ENCODE measurements around the gene MRPL55. TPM values are rescaled to one million over a fixed set of nuclear protein-coding genes. Genes with fewer than 3 reads are reported as not detected.
"Not testable (repeated sequence)": the region's sequence is repeated elsewhere in the genome, so short reads cannot be mapped to it uniquely, and the experiment has no call there.

The MRPL55 gene
- total RNA-seq, 1 experiment from 2014 or later = 201 TPM

DNA sequence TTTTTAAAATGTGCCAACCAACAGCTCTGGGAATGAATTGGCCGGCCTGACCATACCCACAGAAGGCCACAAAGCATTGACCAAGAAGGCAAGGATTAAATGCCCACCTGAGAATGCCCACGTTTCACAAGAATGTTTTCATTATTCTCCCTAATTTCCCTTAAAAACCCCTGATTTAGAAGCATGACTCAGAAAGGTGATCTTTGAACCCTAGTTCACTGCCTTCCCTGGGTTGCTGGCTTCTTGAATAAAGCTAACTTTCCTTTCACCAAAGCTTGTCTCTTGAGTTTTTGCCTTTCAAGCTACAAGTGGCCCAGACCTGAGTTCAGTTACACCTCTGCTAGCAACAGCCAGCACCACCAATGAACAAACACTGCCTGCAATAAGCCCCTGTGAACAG is 14.4 kb upstream of the MRPL55 start:
- DNase-seq (ENCODE audit: low spot score) = no peak

DNA sequence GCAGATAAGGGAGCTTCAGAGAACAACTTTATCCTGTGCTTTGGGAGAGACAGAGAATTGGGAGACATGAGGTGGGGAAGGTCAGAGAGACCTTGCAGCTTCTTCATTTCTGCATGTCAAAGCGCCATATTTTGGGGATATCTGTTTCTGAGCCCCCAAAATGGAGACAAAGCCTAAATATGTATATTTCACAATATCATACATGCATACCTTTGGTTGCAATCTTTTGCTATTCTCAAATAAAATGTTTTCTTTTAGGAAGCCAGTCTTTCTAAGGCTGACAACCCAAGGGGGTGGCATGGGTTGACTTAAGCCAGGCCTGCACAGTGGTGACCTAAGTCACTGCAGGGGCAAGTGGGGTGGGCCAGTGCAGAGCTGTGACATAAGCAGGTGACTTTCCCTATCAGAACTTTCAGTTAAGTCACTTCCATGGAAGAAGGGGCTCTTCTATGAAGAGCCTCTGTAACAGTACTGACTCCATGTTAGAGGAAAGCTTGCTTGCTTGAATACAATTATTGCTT is 13.9 kb upstream of the MRPL55 start:
- no peak for DNase-seq (ENCODE audit: low spot score)

DNA sequence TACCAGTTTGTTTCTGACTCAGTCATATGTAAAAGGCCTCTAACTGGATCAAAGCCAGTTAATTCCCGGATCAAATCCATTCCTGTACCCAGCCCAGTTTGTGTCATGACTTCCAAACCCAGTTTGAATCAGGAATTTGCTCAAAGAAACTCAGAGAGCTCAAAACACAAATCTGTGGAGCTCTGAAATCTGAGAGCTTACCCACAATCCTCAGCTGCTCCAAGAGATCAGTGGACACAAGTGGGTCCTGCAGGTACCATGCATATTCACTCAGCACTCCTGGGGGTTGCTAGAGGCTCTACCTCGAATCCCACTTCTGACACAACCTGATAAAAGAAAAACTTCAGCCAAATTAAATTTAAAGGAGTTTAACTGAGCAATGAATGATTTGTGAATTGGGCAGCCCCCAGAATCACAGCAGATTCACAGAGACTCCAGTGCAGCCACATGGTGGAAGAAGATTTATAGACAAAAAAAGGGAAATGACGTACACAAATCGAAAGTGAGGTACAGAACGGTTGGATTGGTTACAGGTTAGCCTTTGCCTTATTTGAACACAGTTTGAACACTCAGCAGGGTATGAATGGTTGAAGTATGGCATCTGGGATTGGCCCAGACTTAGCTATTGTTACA is 11.9 kb upstream of the MRPL55 start:
- DNase-seq (ENCODE audit: low spot score) = no peak

DNA sequence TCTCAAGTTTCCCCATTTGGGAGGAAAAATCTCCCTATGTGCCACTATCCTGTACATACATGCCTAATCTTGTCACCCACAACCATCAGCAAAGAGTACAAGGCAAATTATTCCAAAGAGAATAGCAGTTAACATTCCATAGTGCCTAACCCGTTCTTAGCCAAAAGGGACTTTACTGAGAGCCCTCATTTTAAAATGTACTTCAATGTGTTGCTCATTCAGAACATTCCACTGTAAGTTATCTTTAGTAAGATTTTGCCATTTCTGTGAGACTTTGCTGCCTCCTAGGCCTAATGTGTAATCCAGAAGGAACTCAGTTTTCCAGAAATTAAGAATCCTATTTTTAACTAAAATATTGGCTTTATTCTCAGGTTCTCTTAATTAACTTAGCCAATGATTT is 11.3 kb upstream of the MRPL55 start:
- no peak for DNase-seq (ENCODE audit: low spot score)

DNA sequence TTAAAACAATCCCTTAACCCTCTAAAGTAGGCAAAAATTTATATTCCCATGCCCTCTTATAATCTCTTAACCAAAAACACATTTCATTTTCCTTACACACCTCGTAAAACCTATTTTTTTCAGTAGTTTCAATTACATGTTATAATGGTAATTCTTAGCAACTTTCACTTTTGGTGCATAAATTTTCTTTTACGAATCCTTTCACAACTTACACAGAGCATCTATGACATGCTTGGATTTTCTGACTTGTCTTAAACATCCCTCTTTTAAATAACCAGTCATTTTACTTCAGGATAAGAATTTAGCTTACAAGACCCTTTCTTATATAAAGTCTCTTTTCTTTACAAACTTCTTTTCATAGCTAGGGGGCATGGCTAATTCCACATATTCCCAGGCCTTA is 8.9 kb upstream of the MRPL55 start:
- no peak for DNase-seq (ENCODE audit: low spot score)

DNA sequence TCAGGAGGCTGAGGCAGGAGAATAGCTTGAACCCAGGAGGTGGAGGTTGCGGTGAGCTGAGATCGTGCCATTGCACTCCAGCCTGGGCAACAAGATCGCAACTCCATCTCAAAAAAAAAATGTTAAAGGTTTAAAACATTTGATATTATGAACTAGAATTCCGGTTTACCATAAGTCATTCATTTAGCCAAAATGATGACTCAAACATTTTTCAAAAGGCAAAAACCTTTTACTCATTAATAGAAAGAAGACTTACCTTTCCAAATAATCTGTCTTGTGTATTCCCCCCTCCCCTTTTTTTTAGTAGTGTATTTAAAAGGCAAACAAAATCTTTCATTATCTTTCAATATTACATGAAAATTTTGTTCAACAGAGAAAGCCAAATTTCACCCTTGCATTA is 8.2 kb upstream of the MRPL55 start:
- no peak for DNase-seq (ENCODE audit: low spot score)

DNA sequence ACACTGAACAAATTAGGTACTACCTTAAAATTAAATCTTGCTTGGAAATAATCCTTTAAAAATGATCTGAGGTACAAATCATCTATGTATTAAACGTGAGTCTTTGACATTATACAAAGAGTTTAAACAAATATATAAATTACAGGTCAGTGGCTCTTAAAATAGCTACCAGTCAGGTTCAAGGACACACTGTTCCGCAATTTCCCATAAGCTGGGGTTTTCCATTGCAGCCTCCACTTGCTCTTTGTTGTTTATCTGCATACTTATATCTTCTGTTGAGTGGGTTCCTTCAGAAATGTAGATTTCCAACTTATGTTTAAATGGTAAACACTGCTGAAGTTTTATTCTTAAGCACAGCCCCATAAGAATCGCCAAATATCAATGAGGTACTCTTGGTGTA is 5.7 kb upstream of the MRPL55 start:
- no peak for DNase-seq (ENCODE audit: low spot score)

DNA sequence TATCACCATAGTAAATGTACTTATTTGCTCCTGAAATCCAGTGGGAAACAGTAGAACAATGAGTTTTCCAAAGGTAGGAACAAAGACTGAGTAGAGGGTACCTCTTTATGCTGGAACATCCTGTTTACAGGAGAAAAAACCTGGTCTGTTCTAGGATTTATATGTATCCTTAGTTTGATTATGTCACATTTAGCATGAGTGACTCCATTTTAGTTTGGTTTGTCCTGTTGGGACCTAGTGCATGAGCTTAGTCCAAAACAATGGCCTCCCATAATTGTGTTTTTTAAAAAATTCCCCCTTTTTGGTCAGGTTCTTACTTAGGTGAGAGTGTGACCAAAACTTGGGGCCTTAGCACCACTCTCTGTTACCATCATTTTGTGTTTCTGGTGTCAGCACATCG is 3.5 kb upstream of the MRPL55 start:
- DNase-seq (ENCODE audit: low spot score) = no peak

DNA sequence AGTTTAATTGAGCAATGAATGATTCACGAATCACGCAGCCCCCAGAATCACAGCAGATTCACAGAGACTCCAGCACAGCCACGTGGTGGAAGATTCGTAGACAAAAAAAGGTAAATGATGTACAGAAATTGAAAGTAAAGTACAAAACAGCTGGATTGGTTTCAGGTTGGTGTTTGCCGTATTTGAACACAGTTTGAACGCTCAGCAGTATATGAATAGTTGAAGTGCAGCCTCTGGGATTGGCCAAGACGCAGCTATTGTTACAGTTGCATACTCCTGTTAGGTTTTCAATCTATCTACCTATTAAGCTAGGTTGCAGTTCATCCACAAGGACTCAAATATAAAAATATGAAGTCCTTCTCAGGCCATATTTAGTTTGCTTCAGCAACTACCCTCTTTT is 3.1 kb upstream of the MRPL55 start:
- no peak for DNase-seq (ENCODE audit: low spot score)

DNA sequence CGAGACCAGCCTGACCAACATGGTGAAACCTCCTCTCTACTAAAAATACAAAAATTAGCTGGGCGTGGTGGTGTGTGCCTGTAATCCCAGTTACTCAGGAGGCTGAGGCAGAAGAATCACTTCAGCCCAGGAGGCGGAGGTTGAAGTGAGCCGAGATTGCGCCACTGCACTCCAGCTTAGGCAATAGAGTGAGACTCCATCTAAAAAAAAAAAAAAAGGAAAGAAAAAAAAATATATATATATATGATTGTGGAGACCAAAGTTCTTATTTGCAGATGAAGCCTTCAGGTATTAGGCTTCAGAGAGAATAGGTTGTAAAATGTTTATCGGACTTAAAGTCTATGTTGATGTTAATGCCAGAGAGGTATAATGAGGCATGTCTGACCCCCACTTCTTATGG is 2.2 kb upstream of the MRPL55 start:
- not testable (repeated sequence) for DNase-seq (ENCODE audit: low spot score)

DNA sequence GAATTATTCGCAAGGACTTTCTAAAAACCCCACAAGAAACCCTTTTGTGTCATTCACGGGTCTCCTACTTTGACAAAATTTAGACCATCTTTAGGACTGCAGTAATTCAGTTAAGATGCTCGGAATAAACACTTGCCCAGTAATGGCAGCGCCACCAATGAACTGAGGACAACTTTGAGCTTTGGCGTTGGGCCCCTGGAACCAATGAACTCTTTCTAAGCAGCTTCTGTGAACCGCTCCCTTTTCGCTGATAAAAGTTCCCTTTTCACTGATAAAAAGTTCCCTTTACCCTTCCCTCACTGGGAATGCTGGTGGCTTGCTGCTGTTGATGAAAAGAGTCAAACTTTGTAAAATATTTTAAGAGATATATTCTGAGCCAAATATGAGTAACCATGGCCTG is 1.5 kb upstream of the MRPL55 start:
- no peak for DNase-seq (ENCODE audit: low spot score)

DNA sequence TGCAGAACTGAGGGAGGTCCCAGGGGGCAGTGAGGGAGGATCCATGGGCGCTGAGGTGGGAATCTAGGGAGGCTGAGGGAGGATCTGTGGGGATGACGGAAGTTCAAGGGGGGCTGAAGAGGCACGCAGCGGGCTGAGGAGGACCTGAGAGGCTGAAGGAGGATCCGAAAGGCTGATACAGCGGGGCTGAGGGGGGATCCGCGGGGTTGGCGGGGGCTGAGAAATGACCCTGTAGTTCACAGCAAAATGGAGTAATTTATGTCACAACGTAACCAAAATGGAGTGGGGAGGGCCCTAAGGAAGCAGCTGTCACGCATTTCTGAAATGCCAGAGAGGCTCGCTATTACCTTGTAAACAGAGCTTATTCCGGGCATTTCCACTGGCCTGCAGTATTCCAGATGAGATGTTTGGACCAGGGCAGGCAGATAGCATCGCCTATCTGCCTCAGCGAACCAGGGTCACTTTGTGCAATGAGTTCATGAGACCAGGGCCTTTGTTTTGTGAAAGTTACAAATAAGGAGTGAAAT is 926 bp upstream of the MRPL55 start:
- DNase-seq (ENCODE audit: low spot score) = no peak

DNA sequence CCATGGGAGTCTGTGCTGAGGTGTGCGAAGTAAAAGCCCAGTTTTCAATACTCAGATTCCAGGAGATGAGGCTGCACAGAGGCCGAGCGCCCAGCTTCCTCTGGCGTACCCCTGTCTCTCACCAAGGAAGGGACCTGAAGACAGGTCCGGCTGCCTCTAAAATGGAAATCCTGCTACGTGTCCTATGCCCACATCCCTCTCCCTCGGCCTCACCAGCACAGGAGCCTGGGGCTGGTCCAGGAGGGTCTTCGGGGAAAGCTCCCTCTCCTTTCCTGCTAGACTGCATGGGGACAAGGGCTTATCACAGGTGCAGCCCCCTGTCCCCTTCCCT is 392 bp downstream of the MRPL55 start:
- DNase-seq (ENCODE audit: low spot score) = peak; percentile 24

DNA sequence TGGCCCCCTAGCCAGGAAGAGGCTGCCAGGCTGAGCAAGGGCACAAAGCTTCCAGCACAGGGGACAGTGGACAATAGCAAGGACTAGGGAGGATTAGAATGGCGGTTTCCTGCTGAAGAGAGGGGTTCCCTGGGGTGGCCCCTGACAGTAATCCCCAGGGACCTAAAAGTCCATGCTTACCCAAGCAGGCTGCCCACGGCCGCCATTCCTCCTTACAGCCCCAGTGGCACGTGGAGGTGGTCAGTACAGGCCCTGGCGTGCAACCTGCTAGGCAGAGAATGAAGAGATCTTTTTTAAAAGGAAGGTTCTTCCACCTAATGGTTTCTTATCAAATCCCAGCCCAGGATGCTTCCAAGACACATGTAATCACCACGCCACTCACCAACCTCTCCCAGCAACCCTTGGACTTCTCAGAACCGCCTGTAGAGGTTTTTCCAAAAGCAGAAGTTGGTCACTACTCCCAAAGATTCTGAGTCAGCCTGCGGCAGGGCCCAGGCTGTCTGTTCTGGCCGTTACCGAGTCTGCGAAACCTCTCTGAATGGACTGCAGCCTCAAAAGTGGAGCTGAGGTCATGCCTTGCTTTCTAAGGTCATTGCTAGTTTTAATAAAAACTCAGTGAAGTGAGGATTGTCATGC is 926 bp downstream of the MRPL55 start:
- no peak for DNase-seq (ENCODE audit: low spot score)

DNA sequence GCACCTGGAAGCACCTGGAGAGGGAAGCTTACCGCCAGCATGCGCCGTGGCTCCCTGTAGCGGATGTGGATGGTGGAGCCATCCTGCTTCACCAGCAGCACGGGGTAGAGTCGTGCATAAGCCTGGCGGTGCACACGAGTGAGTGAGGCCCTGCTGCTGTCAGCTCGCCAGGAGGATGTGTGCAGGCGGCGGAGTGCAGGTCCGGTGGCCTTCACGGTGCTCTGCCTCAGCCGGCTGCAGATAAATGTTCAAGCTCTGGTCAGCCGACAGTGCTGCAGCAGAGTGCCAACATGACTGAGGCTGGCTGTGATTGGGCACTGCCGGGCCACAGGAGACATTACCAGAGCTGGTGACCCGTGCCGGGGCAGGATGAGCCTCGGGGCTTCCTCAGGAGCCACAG is 1.5 kb downstream of the MRPL55 start:
- no peak for DNase-seq (ENCODE audit: low spot score)

DNA sequence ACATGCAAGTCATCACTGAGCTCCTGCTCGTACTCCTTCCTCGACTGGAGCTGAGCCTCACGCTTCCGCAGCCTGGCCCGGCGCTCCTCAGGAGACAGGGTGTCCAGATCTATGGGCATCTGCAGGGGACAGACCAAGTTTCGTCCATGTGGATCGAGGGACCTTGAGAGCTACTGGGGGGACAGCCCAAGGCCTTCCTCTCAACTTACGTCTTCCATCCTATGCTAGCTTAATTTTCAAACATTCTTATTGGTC is 2.4 kb downstream of the MRPL55 start:
- no peak for DNase-seq (ENCODE audit: low spot score)

DNA sequence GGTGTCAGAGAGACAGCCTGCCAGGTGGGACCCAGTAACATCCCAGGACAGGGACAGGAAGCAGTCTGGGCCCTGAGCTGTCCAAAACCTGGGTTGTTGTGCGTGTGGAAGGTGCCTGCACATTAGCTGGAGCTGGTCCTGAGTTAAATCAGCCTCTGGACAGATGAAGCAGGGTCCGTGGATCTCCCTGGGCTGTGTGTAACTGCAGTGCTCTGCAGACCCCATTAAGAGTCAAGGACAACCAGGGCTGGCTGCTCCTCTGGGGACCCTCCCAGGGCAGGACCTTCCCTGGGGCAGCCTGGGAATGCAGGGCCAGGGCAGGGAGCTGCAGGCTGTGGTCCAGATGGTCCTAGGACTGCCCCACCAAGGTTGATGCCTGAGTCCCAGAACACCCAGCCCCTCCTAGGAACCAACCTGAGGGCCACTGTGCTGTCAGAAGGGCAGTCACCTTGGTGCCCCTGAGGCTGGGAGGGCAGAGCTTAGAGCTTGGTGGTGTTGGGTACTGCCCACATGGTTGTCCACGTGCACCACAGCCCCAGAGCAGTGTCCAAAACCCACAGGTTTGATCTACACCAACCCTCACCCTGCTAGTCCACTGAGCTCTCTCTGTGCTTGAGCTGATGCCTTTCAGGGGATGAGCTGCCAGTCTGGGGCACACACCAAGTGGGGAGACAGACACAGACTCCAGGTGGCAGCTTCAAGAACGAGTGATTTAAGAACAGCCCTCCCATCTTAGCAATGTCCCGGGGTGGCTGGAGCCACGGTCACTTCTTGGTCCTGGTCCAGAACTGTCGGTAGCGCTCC is 2.9 kb downstream of the MRPL55 start:
- no peak for DNase-seq (ENCODE audit: low spot score)

DNA sequence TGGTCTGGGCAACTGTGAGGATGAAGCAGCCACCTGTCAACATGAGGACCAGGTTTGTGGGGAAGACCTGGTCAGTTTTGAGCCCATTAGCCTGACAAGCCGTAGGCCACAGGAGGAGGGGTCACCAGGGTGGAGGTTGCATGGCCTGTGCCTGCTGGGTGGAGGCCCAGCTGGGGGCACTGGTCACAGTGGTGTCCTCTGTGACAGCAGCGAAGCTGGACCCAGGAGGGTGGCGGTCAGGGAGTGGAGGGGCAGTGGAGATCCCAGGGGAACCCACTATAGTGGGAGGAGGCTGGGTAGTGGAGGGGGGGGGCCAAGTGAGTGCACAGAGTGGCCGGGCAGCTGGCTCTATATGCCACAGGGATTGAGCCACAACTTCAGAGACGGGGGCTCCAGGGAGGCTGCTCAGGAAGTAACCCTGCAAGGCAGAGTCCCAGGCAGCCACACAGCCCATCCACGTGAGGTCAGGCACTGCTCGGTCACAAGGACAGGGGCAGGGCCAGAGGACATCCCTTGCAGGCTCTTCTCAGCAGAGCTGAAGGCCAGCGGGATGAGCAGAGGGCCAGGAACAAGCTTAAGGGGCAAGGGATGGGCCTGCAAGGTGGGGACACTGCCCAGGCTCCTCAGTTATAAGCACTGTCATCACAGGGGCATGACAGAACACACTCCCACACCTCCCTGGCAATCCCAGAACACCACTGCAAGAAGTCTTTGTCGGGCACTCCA is 3.7 kb downstream of the MRPL55 start:
- no peak for DNase-seq (ENCODE audit: low spot score)

DNA sequence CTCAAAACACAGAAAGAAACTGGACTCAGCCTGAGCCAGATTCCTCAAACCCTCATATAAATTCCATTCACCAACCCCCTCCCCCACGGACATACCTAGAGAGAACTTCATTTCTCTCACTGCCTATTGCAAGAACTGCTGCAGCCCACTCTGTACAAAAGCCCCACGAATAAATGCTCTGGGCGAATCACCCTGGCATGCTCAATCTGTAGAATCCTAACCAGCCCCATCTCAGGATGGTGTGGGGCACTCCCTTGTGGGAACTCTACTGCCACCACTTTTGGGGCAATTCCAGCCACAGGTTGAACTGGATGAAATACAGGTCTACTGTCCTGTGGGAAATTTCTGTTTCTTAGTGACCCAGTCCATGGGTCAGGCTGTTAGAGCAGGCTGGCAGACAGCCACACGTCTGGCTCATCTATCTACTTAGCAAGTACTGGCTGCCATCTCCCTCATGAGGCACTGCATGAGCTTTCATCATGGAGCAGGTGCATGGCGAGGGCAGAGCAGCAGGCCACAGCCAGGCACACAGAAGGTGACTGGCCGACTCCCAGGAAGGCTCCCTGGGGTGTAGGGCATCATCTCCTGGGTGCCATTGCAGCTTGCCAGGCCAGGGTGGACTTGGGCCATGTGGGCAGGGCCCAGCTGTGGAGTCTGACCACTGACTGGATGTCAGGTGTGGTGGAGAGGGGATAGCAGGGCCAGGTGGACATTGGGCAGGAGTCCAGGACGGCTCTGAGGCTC is 4.4 kb downstream of the MRPL55 start:
- no peak for DNase-seq (ENCODE audit: low spot score)

DNA sequence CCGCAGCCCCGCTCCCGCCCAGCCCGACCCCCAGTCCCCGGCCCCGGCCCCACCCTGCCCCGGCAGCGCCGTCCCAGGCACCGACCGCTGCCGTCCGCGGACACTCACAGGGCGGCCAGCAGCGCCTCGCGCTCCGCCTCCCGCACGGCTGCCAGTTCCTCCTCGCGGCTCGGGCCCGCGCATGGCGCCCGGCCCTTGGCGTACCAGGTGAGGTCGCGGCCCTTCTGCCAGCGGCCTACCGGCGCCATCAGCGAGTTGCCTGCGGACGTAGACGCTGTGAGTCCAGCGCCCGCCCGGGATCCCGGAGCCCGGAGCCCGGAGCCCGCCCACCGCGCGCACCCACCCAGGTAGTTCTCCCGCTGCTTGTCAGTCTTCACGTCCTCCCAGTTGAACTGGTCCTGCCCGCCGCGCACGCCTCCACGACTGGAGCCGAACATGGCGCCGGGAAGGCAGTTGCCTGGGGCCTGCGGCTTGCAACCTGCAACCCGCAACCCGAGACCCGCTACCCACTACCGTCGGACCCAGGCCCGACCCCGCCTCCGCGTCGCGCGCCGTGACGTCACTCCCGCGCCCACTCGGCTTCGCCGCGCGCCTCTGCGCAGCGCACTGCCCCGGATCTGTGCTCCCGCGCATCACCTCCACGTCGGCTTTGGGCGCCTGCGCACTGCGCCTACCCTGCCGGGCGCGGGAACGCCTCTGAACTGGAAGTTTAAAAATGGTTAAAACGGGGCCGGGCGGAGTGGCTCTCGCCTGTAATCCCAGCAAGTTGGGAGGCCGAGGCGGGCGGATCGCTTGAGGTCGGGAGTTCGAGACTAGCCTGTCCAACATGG is 6.1 kb downstream of the MRPL55 start, which contains the start of gene C1orf35:
TSS of gene C1orf35 (minus strand) at position 535 of the 830 bp plus-strand sequence. CDS start at position 437, 98 bp downstream.
- DNase-seq (ENCODE audit: low spot score) = peak; percentile 89
